ENCODE measurements around the gene KDM2B. TPM values are rescaled to one million over a fixed set of nuclear protein-coding genes. Genes with fewer than 3 reads are reported as not detected.

Gene KDM2B
- total and polyA plus RNA-seq, 2 donors (not counting 3 experiments of a cell fraction or from before 2014, with no cell fraction given), result 26.8 to 37.3 TPM

DNA sequence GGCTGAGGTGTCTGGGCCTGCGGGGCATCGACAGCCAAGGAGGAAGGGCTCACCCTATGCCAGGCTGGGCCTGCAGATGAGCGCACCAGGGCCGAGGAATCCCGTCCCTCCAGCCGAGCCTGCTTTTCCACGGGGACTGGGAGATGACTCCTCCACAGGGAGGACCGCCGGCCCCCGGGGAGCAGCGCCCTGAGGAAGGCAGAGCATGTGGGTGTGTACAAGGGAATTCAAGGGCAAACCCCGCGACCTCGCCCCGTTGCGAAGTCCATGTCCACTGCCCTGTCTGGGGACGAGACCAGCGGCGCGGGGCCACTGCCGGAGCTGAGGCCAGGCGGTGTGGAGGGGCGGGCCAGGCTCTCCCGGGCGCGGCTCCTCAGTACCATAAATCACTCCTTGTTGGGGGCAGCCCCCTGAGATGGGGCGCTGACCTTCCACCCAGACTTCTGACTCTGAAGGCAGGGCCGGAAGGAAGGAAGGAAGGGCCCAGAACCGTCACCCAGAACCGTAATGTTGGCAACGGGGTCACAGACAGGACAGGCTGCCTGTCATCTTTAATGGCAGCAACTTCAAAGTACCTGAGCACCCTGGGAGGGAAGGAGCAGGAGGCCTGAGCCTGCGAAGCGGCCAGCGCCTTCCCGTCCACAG is 128.4 kb downstream of the KDM2B start:
- Histone ChIP-seq H4K20me1 (replicated peaks; ENCODE audit: control insufficient read depth, extremely low read depth, insufficient read depth, low read length) (no peaks in the 10 kb centered on the region), H3K9me1 (replicated peaks; ENCODE audit: control insufficient read depth, extremely low read depth, insufficient read depth, low read length) (no peaks in the 10 kb centered on the region), H3K4me1 (ENCODE audit: control insufficient read depth, extremely low read depth, insufficient read depth, low read length) (peaks cover 7% of the 10 kb centered on the region), H3K27me3 (ENCODE audit: control insufficient read depth in 2 of 2, insufficient read depth in 2 of 2, low read length in 2 of 2) (no peaks in the 10 kb centered on the region), H2AFZ (ENCODE audit: low read depth, low read length) (no peak overlapping the region), H3K9me3 (replicated peaks; ENCODE audit: control insufficient read depth, insufficient read depth, low read length) (no peaks in the 10 kb centered on the region), H3K79me2 (ENCODE audit: control insufficient read depth, insufficient read depth, low read length) (peaks cover 31% of the 10 kb centered on the region), H3K9ac (replicated peaks; ENCODE audit: extremely low read depth, insufficient read depth, low read length) (no peak overlapping the region), H3K4me3 (replicated peaks in 1 of 3; ENCODE audit: insufficient read depth in 1 of 3, low read depth in 1 of 3, low read length in 3 of 3) (no peak overlapping the region), H3K36me3 (ENCODE audit: control insufficient read depth in 2 of 2, extremely low read depth in 1 of 2, insufficient read depth in 2 of 2, low read length in 2 of 2) (peaks cover 0 to 2% of the 10 kb centered on the region in 2 experiments), H3K4me2 (ENCODE audit: insufficient read depth, low read length) (no peak overlapping the region), H3K27ac (ENCODE audit: insufficient read depth, low read depth, low read length) (no peak overlapping the region)
- FAIRE-seq (peak; percentile 21), DNase-seq (ENCODE audit: low read depth, low spot score) (peak; percentile 6)
- TF ChIP-seq MAX (IDR thresholded peaks at IDR 0.05; ENCODE audit: insufficient read depth, insufficient read length), result no peak
- TF ChIP-seq POLR2A (IDR thresholded peaks at IDR 0.05; ENCODE audit: low read depth, low read length), result no peak
- no peak for TF ChIP-seq EZH2 (IDR thresholded peaks at IDR 0.05; ENCODE audit: borderline replicate concordance, low read depth, low read length, severe bottlenecking)
- TF ChIP-seq JUN (IDR thresholded peaks at IDR 0.05; ENCODE audit: borderline replicate concordance, insufficient read depth, insufficient read length, low read depth), result no peak
- TF ChIP-seq CTCF (IDR thresholded peaks at IDR 0.05; ENCODE audit: extremely low read depth in 1 of 2, insufficient read depth in 1 of 2, low read depth in 1 of 2, low read length in 2 of 2), result no peak
- TF ChIP-seq MYC (IDR thresholded peaks at IDR 0.05; ENCODE audit: low read depth, low read length), result no peak
- POLR2A ChIA-PET, result no interaction called here
- BruUV-seq (replicated peaks), result no TSS peak
- CTCF ChIA-PET, result interaction anchor here (1.1 kb wide), 1 partner anchor 10 kb away, joined by 8 read pairs; no protein-coding TSS in a partner anchor
- intact Hi-C loops (cut with micrococcal nuclease) (no loop called here), dilution Hi-C loops (cut with MboI; ENCODE audit: extremely low pct_ligation_motif_present, low sequenced_read_pairs) (no loop called here)
